Coronary artery (tissue), 2 donors: ENCODE data around the gene SPTLC2.
A peak's percentile ranks its signal among the peaks of the same experiment; 100 is the strongest.
"Not testable (repeated sequence)": the region's sequence is repeated elsewhere in the genome, so short reads cannot be mapped to it uniquely, and the experiment has no call there.

Experiments used
- DNase-seq: peaks from one replicate; pipeline ENCODE4 v3.0.0-alpha.2; 2017; ENCODE audit warnings: low spot score
- H3K27ac ChIP-seq, 2 donors: fragments of 200-600 bp; sonication (generic); one replicate each; pipeline ENCODE4 v1.5.1; 2016 to 2019
- H3K4me3 ChIP-seq: fragments of 200-600 bp; sonication (generic); 2 replicates; pipeline ENCODE4 v1.5.1; 2016; ENCODE audit warnings: mild to moderate bottlenecking, moderate library complexity
- TF ChIP-seq, protein P1 (sequence below): fragments of 200-600 bp; sonication (generic); IDR thresholded peaks from one replicate; pipeline ENCODE4 v1.5.1; 2019; ENCODE audit warnings: antibody characterized with exemption

Gene SPTLC2

DNA sequence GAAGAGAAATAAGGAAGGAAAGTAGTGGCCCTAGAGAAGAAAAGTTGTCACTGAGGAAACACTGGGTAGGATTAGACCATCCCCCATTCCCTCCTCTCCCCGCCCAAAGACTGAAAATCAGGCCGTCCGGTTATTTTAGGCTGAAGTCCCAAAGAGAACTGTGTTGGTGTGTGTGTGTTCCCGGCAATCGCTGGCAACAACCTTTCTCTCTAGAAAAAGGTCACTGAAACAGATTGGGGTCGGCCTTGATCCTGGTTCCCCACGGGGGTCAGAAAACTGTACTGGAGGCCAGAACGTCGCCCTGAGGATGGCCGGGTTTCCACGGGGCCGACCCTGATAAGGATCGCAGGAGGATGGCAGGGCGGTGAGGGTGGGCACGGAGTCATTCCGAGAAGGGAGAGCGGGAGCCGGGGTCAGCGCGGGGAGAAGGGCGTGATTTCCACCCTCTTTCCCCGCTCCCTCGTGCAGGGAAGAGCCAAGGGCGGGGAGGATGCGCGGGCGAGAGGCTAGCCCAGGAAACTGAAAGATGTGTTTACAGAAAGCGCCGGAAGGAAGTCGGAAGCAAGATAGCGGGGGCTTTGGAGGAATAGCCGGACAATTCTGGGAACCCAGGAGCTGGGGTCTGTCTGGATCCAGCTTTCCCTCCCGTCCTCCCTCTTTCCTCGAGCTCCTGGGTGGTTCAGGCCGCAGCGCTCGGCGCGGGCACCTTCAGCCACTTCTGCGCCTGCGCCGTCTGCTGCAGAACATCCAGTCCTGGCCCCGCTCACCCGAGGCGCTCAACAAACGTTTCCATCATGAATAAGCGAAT, 25.3 kb upstream of the SPTLC2 start:
- H3K27ac ChIP-seq: peak overlapping the region; percentile 73 to 83
- TF ChIP-seq, protein P1, sequence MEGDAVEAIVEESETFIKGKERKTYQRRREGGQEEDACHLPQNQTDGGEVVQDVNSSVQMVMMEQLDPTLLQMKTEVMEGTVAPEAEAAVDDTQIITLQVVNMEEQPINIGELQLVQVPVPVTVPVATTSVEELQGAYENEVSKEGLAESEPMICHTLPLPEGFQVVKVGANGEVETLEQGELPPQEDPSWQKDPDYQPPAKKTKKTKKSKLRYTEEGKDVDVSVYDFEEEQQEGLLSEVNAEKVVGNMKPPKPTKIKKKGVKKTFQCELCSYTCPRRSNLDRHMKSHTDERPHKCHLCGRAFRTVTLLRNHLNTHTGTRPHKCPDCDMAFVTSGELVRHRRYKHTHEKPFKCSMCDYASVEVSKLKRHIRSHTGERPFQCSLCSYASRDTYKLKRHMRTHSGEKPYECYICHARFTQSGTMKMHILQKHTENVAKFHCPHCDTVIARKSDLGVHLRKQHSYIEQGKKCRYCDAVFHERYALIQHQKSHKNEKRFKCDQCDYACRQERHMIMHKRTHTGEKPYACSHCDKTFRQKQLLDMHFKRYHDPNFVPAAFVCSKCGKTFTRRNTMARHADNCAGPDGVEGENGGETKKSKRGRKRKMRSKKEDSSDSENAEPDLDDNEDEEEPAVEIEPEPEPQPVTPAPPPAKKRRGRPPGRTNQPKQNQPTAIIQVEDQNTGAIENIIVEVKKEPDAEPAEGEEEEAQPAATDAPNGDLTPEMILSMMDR: no peak
- peak; percentile 79 for DNase-seq
- H3K4me3 ChIP-seq: peak overlapping the region; percentile 71

DNA sequence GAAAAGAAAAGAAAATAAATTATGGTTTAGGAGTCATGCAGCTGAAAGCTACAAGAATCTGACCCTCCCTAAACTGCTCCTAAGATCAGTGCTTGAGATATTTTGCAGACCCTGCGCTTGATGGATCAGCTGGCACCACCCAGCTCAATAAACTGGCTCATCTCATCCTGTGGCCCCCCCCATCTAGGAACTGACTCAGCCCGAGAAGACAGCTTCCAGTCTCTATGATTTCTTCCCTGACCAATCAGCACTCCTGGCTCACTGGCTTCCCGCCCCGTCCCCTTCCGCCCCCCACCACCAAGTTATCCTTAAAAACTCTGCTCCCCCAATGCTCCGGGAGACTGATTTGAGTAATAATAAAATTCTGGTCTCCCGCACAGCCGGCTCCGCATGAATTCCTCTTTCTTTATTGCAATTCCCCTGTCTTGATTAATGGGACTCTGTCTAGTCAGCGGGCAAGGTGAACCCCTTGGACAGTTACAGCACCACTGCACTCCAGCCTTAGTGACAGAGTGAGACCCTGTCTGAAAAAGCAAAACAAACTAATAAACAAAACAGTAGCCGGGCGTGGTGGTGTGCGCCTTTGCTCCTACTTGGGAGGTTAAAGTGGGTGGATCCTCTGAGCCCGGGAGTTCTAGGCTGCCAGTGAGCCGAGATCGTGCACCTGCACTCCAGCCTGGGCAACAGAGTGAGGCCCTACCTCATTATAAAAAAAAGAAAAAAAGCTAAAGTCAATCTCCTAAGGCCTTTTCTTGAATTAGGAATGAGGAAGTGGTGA, 24.5 kb upstream of the SPTLC2 start:
- Histone ChIP-seq H3K27ac (peak overlapping the region; percentile 73 to 83), H3K4me3 (peak overlapping the region; percentile 71)
- DNase-seq: no peak
- TF ChIP-seq, protein P1: no peak

DNA sequence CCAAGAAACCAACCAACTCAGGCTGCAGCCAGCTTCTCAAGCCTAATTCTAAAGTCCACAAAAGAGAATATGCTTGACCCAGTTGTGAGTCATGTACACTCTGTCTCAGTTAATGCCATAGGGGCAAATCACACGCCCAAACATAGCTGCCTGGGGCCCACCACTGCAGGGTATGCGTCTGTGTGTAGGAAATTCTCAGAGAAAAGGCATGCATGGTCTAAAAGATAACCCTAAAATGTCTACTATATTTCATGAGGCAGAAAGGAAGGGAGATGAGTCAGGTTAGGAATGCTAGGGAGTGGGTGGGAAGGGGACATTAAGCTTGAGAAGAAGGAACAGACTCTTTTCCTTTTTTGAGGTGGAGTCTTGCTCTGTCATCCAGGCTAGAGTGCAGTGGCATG, 22.3 kb upstream of the SPTLC2 start:
- no peak for DNase-seq
- H3K27ac ChIP-seq: no peak overlapping the region
- TF ChIP-seq, protein P1: no peak
- no peak overlapping the region for H3K4me3 ChIP-seq

DNA sequence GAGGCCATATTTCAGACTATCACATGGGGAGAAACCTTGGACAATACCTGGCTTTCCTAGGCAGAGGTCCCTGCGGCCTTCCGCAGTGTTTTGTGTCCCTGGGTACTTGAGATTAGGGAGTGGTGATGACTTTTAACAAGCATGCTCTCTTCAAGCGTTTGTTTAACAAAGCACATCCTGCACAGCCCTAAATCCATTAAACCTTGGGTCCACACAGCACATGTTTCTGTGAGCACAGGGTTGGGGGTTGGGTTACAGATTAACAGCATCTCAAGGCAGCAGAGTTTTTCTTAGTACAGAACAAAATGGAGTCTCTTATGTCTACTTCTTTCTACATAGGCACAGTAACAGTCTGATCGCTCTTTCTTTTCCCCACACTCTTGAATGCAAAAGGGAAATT, 19.4 kb upstream of the SPTLC2 start:
- not testable (repeated sequence) for H3K27ac ChIP-seq, H3K4me3 ChIP-seq, DNase-seq

DNA sequence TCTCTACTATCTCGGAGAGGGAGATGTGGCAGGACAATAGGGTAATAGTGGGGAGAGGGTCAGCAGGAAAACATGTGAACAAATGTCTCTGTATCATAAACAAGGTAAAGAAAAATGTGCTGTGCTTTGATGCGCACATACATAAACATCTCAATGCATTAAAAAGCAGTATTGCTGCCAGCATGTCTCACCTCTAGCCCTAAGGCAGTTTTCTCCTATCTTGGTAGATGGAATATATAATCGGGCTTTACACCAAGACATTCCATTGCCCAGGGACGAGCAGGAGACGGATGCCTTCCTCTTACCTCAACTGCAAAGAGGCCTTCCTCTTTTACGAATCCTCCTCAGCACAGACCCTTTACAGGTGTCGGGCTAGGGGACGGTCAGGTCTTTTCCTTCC, 19.0 kb upstream of the SPTLC2 start:
- not testable (repeated sequence) for DNase-seq, H3K4me3 ChIP-seq, H3K27ac ChIP-seq

DNA sequence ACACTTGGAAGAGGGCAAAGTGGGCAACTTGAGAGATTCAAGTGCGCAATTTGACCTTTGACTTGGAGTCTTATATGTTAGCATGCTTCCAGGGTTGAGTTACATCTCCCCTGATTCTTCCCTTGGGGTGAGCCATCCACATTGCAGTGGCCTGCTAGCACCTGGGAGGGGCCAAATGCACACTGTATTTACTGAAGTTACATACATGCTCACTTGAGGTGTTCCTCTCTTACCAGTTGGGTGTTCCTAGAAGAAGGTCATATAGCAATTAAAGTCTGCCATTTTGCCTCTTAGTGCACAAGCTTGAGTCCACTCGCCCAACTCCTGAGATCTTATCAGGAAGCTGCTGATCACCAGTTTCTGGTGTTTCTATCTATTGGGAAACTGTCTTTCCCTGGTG, 13.7 kb upstream of the SPTLC2 start:
- no peak overlapping the region for H3K4me3 ChIP-seq
- no peak overlapping the region for H3K27ac ChIP-seq
- DNase-seq: no peak
- TF ChIP-seq, protein P1: no peak

DNA sequence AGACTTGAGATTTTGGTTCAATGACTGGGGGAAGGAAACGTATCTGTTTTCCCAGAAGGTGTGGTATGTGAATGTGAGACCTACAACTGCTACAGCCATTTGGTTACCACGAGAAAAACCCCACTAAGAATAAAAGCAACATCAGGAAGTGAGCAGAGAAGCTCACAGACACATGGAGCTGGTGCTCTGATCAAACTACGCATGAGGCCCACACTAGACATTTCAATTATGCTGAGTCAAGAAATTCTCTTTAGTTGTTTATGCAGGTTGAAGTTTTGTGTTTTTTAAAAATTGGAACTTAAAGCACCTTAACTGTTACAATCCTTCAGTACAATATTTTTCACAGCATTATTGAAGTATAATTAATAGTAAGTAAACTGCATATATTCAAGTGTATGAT, 8.9 kb upstream of the SPTLC2 start:
- Histone ChIP-seq H3K4me3 (no peak overlapping the region), H3K27ac (no peak overlapping the region)
- TF ChIP-seq, protein P1: no peak
- no peak for DNase-seq

DNA sequence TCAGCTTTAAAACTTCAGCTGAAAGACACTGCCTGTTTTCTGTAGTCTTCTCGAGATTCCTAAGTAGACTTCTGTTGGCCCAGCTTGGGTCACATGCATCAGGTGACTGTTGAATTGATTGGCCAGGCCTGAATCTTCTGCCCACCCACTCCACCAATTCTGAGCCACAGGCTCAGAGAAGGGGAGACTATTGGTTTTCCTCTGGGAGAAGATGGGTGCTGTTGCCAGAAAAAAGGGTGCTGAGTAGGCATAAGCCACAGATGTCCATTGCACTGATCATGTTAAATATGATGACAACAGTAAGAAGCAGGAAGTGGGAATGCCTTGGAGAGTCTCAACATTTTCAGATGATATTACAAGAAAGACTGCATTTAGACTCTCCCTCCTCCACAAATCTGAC, 6.8 kb upstream of the SPTLC2 start:
- Histone ChIP-seq H3K27ac (no peak overlapping the region), H3K4me3 (no peak overlapping the region)
- TF ChIP-seq, protein P1: no peak
- DNase-seq: no peak
